HEK293 (cell line): ENCODE results near the gene TUBG2.

Source experiments
- CTCF ChIA-PET: fragments of 350-600 bp; formaldehyde crosslinking; extraction: SDS; loops from one replicate; lab custom pipeline; 2021; ENCODE audit warnings: antibody characterized with exemption; lab: Yijun Ruan, JAX
- POLR2A ChIA-PET: fragments of 300-600 bp; formaldehyde crosslinking; extraction: SDS; loops from one replicate; lab custom pipeline; 2020; ENCODE audit warnings: antibody characterized with exemption, inconsistent platforms; lab: Yijun Ruan, JAX
- H3K27ac ChIP-seq: fragments of 200-500 bp; sonication (Bioruptor generic); 2 replicates; pipeline ENCODE4 v1.5.1; 2014; ENCODE audit warnings: low read depth, low read length, control low read depth, inconsistent platforms; ENCODE audit errors: extremely low read depth
- H3K36me3 ChIP-seq, 2 experiments: fragments of 200-500 bp in 1 of 2; sonication (Bioruptor generic) in 1 of 2; 1 replicate in 1 of 2; 2 replicates in 1 of 2; pipeline ENCODE4 v1.5.1; 2014 to 2017; ENCODE audit warnings: inconsistent platforms in 2 of 2, low read length in 2 of 2; ENCODE audit not compliant: control insufficient read depth in 2 of 2, insufficient read depth in 1 of 2
- H3K4me1 ChIP-seq: fragments of 200-500 bp; sonication (Bioruptor generic); 2 replicates; pipeline ENCODE4 v1.5.1; 2014; ENCODE audit warnings: mild to moderate bottlenecking, low read length, inconsistent platforms; ENCODE audit not compliant: control insufficient read depth, insufficient read depth
- H3K4me3 ChIP-seq: 2 replicates; pipeline ENCODE4 v1.5.1; 2011; ENCODE audit warnings: low read depth, mild to moderate bottlenecking, control low read depth, low read length, moderate library complexity
- H3K9me3 ChIP-seq: fragments of 200-500 bp; sonication (Bioruptor generic); 2 replicates; pipeline ENCODE4 v1.5.1; 2014; ENCODE audit warnings: low read depth, low read length, inconsistent platforms; ENCODE audit not compliant: control insufficient read depth, insufficient read depth
- CTCF ChIP-seq: fragments of 450-650 bp; formaldehyde crosslinking; IDR thresholded peaks from 2 replicates; pipeline ENCODE4 v1.5.1; 2016; ENCODE audit warnings: missing biosample characterization, missing genetic modification characterization
- HOXA7 ChIP-seq: sonication (generic); formaldehyde crosslinking; IDR thresholded peaks from 2 replicates; pipeline ENCODE4 v1.8.1; 2022; ENCODE audit warnings: missing genetic modification reagents, borderline replicate concordance
- OVOL3 ChIP-seq: fragments of 450-650 bp; formaldehyde crosslinking; IDR thresholded peaks from 2 replicates; pipeline ENCODE4 v1.5.1; 2016; ENCODE audit warnings: missing biosample characterization, missing genetic modification characterization
- PRDM10 ChIP-seq: fragments of 450-650 bp; formaldehyde crosslinking; IDR thresholded peaks from 2 replicates; pipeline ENCODE4 v1.5.1; 2016; ENCODE audit warnings: missing biosample characterization, missing genetic modification characterization
- REPIN1 ChIP-seq: fragments of 450-650 bp; formaldehyde crosslinking; IDR thresholded peaks from 2 replicates; pipeline ENCODE4 v1.5.1; 2017; ENCODE audit warnings: missing biosample characterization, missing genetic modification characterization, low read depth
- SCRT2 ChIP-seq: fragments of 450-650 bp; formaldehyde crosslinking; IDR thresholded peaks from 2 replicates; pipeline ENCODE4 v1.5.1; 2016; ENCODE audit warnings: missing biosample characterization, missing genetic modification characterization
- SP3 ChIP-seq: fragments of 450-650 bp; formaldehyde crosslinking; IDR thresholded peaks from 2 replicates; pipeline ENCODE4 v1.5.1; 2016; ENCODE audit warnings: missing biosample characterization, missing genetic modification characterization
- SP7 ChIP-seq: fragments of 450-650 bp; formaldehyde crosslinking; IDR thresholded peaks from 2 replicates; pipeline ENCODE4 v1.5.1; 2016; ENCODE audit warnings: missing biosample characterization, missing genetic modification characterization
- YY1 ChIP-seq: fragments of 450-650 bp; formaldehyde crosslinking; IDR thresholded peaks from 2 replicates; pipeline ENCODE4 v1.5.1; 2018; ENCODE audit warnings: missing biosample characterization, missing genetic modification characterization
- ZNF140 ChIP-seq: fragments of 450-650 bp; formaldehyde crosslinking; IDR thresholded peaks from 2 replicates; pipeline ENCODE4 v1.5.1; 2016; ENCODE audit warnings: missing biosample characterization, missing genetic modification characterization
- ZNF19 ChIP-seq: fragments of 450-650 bp; formaldehyde crosslinking; IDR thresholded peaks from 2 replicates; pipeline ENCODE4; 2016; ENCODE audit warnings: missing biosample characterization, missing genetic modification characterization, low read depth
- ZNF2 ChIP-seq: fragments of 450-650 bp; formaldehyde crosslinking; IDR thresholded peaks from 2 replicates; pipeline ENCODE4 v1.5.1; 2016; ENCODE audit warnings: missing biosample characterization, missing genetic modification characterization
- ZNF211 ChIP-seq: fragments of 450-650 bp; formaldehyde crosslinking; IDR thresholded peaks from 2 replicates; pipeline ENCODE4 v1.5.1; 2016; ENCODE audit warnings: low read depth, missing biosample characterization, missing genetic modification characterization
- ZNF302 ChIP-seq: fragments of 450-650 bp; formaldehyde crosslinking; IDR thresholded peaks from 2 replicates; pipeline ENCODE4 v1.5.1; 2016; ENCODE audit warnings: missing biosample characterization, missing genetic modification characterization, low read depth
- ZNF433 ChIP-seq: fragments of 450-650 bp; formaldehyde crosslinking; IDR thresholded peaks from 2 replicates; pipeline ENCODE4 v1.5.1; 2016; ENCODE audit warnings: missing biosample characterization, missing genetic modification characterization, low read depth
- ZNF544 ChIP-seq: fragments of 450-650 bp; formaldehyde crosslinking; IDR thresholded peaks from 2 replicates; pipeline ENCODE4 v1.5.0; 2017; ENCODE audit warnings: missing biosample characterization, missing genetic modification characterization
- ZNF626 ChIP-seq: fragments of 450-650 bp; sonication (Bioruptor Pico); formaldehyde crosslinking; IDR thresholded peaks from 2 replicates; pipeline ENCODE4 v1.5.1; 2018; ENCODE audit warnings: missing biosample characterization, missing genetic modification characterization, inconsistent platforms
- ZNF654 ChIP-seq: fragments of 450-650 bp; formaldehyde crosslinking; IDR thresholded peaks from 2 replicates; pipeline ENCODE4 v1.5.1; 2016; ENCODE audit warnings: low read depth, missing biosample characterization, missing genetic modification characterization
- ZNF747 ChIP-seq: fragments of 450-650 bp; formaldehyde crosslinking; IDR thresholded peaks from 2 replicates; pipeline ENCODE4 v1.5.1; 2016; ENCODE audit warnings: missing biosample characterization, missing genetic modification characterization
- ZSCAN23 ChIP-seq: fragments of 450-650 bp; formaldehyde crosslinking; IDR thresholded peaks from 2 replicates; pipeline ENCODE4 v1.5.1; 2016; ENCODE audit warnings: missing biosample characterization, missing genetic modification characterization
- ZSCAN5A ChIP-seq: fragments of 450-650 bp; formaldehyde crosslinking; IDR thresholded peaks from 2 replicates; pipeline ENCODE4 v1.5.1; 2016; ENCODE audit warnings: missing biosample characterization, missing genetic modification characterization

The TUBG2 gene

DNA sequence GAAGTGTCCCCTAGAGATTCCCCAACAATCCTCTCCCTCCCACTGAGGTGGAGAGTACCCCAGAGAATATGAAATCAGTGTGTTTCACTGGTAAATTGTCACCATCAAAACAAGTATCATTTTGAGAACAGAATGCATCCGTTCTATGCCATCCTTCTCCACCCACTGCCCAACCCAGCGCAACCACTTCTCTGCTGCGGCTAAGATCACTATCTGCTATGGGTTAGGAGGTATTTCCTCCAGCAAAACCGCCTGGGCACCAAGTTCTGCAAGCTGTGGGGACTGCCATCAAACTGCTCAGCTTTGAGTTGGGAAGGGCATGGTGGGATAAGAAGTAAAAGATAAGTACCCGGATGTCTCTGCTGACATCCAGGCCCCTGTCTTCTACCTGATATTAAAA lies 47.6 kb downstream of the TUBG2 start (continued):
- no peak for TF ChIP-seq CTCF (tag by site-specific recombination)
- TF ChIP-seq ZNF211 (tag by site-specific recombination) = no peak
- TF ChIP-seq ZSCAN23 (tag by site-specific recombination) = no peak
- TF ChIP-seq, all 188 proteins: peak for 0

GRCh38 chr17:42708588-42708987 lies 49.5 kb downstream of the TUBG2 start:
- no peaks in the 10 kb centered on the region for H3K4me1 ChIP-seq
- ChIA-PET POLR2A (interaction anchor here (1.2 kb wide), 2 partner anchors 26 to 131 kb away, joined by 4 to 8 read pairs; partner anchors contain the start of gene PSMC3IP), CTCF (interaction anchor here (1.1 to 1.2 kb wide), 2 partner anchors 25 to 115 kb away, joined by 3 to 4 read pairs; partner anchors contain the start of gene BECN1)
- H3K27ac ChIP-seq = no peak overlapping the region
- H3K36me3 ChIP-seq = peaks cover 68 to 93% of the 10 kb centered on the region in 2 experiments
- no peak overlapping the region for H3K4me3 ChIP-seq
- H3K9me3 ChIP-seq = no peaks in the 10 kb centered on the region
- no peak for TF ChIP-seq HOXA7 (CRISPR knock-in tag)
- TF ChIP-seq ZNF19 (tag by site-specific recombination) = no peak
- no peak for TF ChIP-seq OVOL3 (tag by site-specific recombination)
- no peak for TF ChIP-seq PRDM10
- no peak for TF ChIP-seq ZNF747 (tag by site-specific recombination)
- TF ChIP-seq ZNF433 (tag by site-specific recombination) = no peak
- TF ChIP-seq ZNF140 (tag by site-specific recombination) = no peak
- no peak for TF ChIP-seq SP7 (tag by site-specific recombination)
- TF ChIP-seq ZNF654 (tag by site-specific recombination) = no peak
- no peak for TF ChIP-seq SCRT2 (tag by site-specific recombination)
- no peak for TF ChIP-seq ZSCAN5A (tag by site-specific recombination)
- no peak for TF ChIP-seq REPIN1 (tag by site-specific recombination)
- TF ChIP-seq ZNF302 = no peak
- no peak for TF ChIP-seq ZNF2 (tag by site-specific recombination)
- no peak for TF ChIP-seq SP3
- TF ChIP-seq ZNF626 = no peak
- TF ChIP-seq YY1 (tag by site-specific recombination) = no peak
- TF ChIP-seq ZNF544 (tag by site-specific recombination) = no peak
